Activated T-helper 9 cell treated with anti-CD3 and anti-CD28 coated beads, Interleukin-2, amount 50 U/mL, for 16 hours (primary cell): ENCODE measurements around the gene HOXB3.

Experiments
- DNase-seq: peaks from one replicate; pipeline ENCODE4 v3.0.0-alpha.2; 2020; ENCODE audit warnings: low read depth

The HOXB3 gene

DNA sequence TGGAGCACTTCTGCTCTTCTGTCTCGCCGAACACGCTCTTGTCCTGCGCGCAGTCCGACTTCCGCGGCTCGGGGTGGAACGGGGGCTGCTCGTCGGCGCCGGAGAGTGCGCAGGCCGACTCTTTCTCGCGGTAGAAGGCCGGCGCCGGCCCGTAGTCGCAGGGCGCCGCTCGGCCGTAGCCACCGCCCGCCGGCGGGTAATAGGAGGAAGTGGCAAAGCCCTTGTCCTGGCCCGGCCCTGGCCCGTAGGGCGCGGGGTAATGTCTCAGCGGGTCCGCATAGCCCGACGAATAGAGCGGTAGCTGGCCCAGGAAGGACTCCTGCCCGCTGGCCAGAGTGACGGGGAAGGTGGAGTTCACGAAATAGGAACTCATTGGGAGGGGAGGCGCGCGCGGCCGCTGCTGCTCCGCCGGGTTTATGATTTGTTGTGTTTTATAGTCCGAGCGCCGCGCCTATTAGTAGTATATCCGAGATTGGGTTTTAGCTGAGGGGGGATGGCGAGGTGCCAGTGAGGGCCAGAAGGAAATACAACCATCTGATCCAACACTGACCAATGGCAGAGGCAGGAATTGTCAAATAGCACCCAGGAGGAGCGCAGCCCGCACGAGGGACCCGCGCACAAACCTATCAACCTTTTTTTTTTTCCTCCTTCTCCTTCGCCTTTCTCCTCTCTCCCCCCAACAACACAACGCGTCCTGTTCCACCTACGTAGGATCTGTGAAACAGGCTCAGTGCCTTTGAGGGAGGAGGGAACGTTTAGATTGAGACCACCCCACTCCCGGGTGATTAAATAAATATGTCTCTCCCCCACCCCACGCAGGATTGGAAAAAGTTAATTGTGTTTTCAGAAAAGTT lies 8.0 kb upstream of the HOXB3 start:
- no peak for DNase-seq

DNA sequence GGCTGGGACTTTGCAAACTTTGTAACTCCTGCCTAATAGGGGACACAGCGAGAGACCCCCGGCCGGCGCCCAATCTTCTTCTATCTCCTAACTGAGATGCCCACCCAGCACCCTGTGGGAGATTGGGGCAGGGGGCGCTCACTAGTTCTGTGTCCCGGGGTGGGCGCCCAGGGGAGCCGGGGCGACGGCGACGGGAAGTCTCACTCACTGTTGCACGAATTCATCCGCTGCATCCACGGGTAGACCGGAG lies 7.4 kb upstream of the HOXB3 start:
- DNase-seq: no peak

DNA sequence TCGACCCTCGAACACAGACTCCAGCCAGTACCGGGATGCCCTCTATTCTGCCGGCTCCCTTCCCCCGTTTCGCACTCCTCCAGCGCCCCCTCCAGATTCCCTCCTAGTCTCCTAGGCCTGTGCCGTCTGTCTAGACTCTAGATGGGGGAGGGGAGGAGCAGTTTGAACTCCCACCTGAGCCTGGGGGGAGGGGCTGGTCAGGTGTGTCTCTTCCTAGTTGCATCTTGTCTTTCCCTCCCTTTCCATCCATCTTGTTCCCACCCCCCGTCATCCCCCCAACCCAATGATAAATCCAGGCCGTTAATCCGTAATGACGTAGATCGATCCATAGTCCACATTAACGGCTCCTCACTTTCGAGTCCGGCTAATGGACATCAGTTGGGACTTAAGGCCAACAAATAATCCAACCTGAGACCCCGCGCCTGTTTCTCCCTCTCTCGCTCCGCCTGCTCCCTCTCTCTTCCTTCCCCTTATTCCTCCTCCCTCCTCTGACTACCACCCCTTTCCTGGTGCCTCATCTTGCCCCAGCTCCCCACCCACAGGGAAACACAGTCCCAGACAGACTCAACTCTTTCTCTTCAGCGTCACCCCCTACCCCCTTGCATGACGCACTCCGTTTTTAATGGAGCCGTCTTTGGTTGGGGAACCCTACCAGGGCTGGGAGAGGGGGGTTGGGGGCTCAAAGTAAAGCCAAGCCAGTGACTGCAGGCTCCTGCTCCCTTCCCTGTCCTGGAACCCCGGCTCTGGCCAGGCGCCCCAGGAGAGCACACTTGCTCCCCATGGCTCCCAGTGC lies 6.9 kb upstream of the HOXB3 start:
- no peak for DNase-seq

DNA sequence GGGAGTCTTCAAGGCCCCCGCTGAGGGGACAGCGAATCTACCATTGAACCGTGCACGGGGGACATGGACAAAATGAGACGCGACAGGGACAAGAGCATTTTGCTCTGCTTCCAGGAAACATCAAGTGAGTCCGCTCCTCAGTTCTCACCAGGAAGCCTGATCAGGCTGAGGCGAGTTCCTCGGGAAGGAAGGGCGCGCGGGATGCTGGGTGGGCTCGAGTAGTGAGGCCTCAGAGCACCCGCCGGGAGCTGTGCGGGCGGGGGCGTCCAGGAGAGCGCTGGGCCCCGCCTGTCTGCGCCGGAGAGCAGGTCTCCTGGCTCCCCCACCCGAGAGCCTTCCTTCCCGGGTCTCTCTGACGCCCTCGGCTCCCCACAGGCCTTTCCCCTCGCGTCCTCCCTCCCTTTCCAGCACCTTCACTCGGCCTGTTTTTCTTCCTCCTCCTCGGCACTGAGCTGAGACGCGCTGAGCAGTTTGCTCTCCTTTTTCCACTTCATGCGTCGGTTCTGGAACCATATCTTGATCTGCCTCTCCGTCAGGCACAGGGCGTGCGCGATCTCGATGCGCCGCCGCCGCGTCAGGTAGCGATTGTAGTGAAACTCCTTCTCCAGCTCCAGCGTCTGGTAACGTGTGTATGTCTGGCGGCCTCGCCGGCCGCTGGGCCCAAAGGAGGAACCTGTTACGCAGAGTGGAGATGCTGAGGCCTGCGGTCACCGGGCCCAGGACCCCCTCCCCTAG lies 6.1 kb upstream of the HOXB3 start:
- no peak for DNase-seq

DNA sequence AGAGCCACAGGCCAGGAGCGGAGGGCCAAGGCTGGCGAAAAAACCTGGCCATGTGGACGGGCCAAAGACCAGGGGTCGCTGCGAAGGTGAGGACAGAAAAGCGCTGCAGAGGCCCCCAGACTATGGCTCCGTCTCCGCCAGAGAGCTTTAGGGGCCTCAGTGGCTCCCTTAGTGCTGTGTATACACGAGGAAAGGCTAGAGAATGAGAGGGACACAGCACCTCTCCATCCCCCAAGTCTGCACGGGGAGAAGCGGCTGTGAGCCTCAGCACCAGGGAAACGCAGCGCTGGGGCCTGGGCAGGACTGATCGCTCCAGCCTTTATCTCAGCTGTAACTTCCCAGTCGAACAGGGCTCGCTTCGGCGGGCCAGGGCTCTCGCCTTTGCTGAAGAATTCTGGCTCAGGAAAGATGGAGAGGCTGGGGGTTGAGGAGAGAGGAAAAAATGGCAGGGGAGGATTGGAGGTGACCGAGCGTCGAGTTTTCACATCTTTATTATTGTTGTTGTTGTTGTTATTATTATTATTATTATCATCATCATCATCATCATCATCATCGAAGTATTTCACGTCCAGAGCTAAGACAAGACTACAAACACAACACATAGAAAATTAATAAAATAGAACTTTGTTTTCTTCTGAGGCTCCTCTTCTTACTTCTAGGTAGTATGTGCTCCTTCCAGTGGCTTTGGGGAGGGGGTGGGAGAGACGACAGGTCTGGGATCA lies 5.4 kb upstream of the HOXB3 start:
- no peak for DNase-seq

DNA sequence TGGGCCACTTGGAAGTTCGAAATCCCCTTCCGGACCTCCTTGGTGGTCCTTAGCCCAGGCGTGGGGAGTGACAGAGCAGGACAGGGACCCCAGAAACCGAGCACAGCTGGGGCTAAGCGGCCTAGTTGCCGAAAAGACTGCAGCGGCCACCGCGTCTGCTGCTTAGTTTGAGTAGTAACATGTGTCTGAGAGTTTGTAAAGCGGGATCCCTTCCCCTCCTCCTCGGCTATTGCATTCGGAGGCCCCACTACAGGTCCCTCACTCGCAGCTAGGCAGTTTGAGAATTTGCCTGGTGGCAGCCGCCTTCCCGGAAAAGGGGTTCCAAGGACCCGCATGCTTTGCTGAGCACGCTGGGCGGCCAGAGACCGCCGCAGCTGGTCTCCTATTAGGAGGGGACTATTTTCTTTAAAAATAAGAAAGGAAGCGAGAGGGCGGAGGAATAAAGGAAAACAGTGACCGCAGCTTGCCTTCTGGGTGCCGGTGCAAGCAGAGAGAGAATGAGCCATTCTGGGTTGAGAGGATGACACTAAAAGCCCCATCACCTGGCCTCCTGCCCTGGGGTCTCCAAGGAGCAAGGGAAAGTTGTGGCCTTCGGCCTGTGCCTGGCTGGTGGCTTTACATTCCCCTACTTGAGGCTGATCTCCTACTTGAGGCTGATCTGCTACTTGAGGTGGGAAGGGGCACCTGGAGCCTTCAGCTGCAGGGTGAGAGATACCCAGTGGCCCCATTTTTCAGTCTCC lies 4.7 kb upstream of the HOXB3 start:
- no peak for DNase-seq

DNA sequence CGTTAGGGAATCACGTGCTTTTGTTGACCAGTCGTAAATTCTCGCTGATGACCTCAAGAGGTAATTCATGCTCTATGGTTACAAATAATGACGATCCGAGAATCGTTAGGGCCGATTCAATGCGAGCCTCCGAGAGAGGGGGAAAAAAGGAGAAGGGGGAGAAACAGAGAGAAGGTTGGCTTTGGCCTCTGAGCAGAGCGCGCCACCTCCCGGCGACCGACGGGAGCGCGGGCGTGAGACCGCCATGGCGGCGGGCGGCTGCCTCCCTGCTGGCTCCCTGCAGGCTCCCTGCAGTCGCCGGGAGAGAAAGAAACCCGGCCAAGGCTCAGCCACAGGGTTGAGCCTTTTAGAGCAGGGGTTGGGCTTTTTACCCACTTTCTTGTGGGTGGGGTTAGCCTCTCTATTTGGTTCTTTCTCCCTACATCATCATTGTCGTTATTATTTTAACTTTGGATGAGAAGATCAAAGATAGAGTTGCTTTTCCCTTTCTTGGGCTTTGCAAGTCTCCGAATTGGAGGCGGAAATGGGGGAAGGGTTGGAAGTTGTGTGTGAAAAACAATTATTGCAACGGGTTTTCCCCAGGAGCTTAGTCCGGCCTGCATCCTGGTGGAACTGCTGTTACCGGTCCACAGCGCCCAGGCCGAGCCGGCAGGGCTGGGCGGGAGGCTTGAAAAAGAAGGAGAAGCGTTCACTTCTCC lies 3.9 kb upstream of the HOXB3 start:
- peak; percentile 73 for DNase-seq

DNA sequence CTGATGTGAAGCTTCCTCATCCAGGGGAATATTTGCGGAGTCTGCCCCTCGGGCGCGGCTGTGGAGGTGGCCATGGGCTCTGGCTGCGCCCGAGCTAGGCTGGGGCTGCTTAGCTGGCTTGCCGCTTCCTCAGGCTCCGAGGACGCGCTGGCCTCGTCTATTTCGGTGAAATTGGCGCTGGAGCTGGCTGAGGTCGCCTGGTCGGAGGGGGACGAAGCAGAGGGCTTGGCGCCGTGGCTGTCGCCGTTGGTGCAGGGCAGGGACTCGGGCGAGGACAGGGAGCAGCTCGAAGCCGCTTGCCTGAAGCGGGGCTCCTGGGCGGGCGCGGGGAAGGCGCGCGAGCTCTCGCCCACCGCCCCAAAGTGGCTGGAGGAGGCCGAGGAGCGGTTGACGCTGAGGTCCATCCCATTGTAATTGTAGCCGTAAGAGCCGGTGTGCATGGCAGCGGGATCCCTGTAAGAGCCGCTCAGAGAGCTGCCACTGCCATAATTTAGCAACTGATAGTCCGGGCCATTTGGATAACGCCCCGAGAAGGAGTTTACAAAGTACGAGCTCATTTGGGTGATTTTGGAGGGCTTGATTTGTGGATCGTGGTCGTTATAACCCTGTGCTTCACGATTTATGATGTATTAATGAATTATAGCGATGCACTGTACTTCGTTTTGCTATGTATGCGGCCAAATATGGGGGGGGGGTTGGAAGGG lies 3.2 kb upstream of the HOXB3 start, which contains the start of gene HOXB5:
Gene HOXB5 (minus strand): TSS at position 654 of the 704 bp plus-strand sequence. CDS start 97 bp downstream, at position 557.
- DNase-seq: no peak

DNA sequence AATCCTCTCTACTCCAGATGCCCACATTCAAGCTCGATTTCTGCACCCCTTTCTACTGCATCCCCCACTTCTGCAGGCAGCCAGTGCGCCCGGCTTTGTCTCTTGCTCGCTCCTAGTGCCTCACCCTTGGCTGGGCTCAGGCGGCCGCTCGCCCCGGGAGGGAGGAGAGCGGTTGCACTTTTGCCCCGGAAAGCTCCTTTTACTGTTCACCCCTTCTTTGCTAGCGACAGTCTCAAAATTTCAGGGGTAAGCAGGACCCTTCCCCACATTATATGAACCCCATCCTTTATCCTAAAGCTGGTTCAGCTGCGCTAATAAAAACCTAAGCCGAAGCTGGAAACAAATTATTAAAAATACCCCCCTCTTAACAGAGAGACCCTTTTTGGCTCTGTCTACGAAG lies 2.5 kb upstream of the HOXB3 start:
- no peak for DNase-seq

DNA sequence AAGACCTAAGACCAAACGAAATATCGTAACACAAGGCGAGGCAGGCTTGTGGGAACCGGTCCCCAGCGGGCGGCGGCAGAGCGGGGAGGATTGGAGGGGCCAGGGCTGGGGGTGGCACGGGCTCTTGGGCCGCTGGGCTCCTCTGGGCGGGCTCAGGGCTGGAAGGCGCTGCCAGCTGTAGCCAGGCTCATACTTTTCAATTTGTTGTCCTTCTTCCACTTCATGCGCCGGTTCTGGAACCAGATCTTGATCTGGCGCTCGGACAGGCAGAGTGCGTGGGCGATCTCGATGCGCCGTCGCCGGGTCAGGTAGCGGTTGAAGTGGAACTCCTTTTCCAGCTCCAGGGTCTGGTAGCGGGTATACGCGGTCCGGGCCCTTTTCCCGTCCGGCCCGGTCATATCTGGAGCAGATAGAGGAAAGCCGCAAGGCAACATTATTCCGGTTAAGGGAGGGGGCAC lies 2.0 kb upstream of the HOXB3 start:
- no peak for DNase-seq

DNA sequence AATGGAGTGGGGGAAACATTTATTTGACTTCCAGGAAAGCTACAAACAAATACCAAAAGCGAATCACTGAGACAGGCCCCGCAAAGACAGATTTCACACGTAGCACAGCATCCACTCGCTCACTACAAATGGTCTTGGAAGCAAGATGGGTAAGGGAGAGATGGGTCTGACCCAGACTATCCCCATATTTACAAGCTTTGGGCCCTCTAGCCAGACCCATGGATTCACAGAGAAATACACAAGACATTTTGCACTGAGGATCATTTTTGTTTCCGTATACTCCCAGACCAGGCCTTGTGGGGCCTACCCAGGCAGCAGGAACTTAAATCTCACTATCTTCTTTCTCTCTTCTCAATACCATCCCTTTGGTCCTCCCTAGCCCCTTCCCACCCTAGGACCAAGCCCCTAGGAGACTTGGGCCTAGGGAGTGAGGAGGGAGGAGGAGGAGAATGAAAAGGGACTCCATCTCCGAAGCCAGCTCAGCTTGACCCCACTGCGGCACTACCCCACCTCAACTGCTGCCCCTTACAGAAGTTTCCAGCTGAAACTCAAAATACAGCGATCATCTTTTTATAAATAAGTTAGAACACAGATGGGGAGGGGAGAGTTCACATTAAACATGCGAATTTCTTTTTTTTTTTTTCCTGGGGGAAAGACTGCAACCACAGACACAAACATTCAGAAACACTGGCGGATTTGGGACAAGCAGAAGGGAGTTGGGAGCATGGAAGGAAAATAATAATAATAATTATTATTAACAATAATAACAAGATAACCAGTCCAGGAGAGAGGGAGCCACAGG lies 1.4 kb upstream of the HOXB3 start:
- DNase-seq: no peak

DNA sequence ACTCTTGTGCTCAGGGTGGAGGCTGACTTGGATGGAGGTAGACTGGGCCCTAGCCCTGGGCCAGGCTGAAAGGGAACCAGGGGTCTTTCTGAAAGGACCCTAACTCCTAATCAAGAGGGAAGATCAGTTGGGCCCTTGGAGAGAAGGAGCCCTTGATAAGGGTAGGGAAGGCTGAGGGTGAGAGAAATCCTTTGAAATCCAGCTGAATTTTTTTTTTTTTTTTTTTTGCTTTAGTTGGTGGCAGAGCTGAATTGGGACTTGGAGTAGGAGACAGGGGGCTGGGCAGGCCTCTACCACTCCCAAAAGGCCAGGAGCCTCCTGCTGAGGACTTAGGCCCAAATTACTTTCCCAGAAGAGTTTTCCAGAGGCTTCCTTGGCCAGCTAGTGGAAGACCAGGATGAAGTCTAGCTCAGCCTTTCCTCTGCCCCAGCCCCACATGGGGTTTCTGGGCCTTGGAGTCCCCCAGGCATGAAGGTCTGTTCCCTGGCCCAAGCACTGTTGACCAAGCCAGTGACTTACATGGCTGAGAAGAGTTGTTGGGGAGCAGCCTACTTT lies 643 bp upstream of the HOXB3 start:
- DNase-seq: no peak

DNA sequence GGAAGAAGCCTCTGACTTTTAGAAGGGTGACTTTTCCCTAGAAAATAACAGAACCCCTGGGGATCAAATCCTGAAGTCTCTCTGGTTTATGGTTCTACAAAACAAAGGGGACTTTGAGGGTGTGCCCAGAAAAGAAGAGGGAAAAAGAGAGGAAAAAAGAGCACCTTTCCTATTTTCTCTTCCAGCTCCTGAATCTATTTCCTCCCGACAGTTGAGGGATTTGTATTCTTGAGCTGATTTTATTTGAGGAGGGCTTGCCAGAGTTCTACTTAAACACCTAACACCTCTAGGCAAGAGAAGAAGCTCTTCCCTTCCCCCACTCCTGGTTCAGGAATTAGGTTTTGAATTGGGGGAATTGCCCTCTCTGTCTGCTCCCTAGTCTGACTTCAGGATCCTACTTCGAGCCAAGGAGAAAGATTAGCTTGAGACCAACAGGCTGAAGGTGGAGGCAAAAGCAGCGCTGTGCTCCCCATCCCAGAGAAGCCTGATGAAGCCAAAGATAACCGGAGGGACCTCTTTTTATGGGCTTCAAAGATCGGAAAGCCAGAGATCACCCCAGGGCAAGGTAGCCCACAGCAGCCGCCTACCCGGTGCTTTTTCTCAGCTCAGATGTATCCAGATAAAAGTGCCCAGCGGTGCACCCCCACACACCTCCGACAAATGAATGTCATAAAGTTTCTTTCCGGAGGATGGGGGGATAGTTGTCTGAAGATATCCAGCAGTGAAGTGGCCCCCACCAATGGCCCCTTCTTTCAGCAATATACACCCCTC lies 796 bp downstream of the HOXB3 start:
- DNase-seq: no peak

DNA sequence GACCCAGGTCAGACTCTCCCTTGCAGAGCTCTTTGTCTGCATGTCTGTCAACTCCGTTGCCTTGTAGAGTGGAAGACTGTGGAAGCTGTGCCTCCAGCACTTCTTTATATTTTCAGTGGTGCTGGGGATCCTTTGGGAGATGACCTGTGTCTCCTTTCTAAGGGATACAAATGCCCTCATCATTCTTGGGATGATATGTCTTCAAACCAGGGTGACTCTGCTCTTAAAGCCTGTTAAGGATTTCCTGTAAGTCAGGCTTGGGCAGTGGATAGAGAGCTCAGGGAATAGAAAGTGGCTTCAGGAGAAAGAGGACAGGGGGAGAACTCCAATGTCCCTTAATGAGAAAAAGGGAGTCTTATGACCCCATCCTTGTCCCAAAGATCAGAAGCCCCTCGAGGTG lies 1.5 kb downstream of the HOXB3 start:
- no peak for DNase-seq

DNA sequence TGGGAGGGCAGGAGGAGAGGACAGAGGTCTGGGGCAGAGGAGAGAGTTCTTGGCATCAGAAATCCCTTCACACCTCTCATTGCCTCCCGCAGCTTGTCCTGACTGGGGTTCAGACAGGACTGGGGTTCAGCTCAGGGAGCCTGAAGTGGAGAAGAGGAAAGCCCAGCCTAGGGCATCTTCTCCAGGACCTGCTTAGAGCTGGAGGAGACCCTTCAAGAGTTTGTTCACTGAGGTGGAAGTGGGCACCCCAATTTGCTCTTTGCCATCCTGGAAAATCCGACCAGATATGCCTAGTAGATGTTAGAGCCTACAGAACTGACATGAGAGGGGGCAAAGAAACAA lies 2.0 kb downstream of the HOXB3 start:
- DNase-seq: no peak

DNA sequence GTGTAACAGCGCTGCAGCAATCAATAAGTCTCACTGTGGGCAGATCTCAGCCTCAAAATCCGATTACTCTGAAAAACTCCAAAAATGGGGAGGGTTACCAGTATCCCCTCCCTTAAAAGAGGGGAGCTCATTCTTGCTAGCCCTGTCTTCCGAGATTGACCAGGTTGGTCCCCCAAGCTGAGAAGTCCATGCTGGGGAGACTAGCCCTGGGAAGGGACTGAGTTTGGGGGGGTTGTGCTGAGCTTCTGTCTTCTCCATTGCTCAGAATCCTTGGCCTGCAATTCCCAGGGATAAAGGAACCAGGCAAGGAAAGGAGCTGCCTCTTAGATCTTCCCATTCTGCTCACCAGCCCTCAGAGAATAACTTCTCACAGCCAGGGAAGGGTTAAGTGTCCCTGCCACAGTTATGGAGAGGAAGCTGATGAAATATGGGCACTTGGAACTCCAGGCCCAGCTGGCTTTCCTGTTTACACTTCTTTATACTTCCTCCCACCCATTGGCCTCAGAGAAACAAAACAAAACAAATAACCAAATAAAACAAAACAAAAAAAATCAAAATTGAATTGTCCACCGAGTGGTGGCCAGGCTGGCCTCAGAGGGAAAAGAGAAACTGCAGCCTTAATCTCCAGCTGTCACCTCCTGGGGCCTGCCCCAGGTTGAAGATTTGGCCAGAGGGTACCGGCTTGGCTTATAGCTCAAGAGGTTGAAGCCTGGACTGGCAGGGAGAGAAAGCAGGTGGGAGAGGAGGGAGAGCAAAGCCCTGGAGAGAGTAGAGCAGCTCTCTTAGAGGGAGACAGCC lies 2.6 kb downstream of the HOXB3 start:
- no peak for DNase-seq
